ENCODE data around the gene PRPF4. TPM values are rescaled to one million over a fixed set of nuclear protein-coding genes. Genes with fewer than 3 reads are reported as not detected.

PRPF4 gene
- total RNA-seq, 6 donors from 2014 or later, result 7.1 to 18.2 (median 15.0) TPM

- Histone ChIP-seq H3K36me3 (no peaks in the 10 kb centered on the region), H3K4me1 (peaks cover 16 to 33% (median 23%) of the 10 kb centered on the region in 4 donors), H3K4me3 (no peak overlapping the region), H3K27me3 (no peaks in the 10 kb centered on the region), H3K27ac (no peak overlapping the region), H3K9me3 (no peaks in the 10 kb centered on the region)
- TF ChIP-seq CTCF (IDR thresholded peaks at IDR 0.05) (no peak), POLR2AphosphoS5 (IDR thresholded peaks at IDR 0.05) (no peak), POLR2A (IDR thresholded peaks at IDR 0.05) (no peak), EP300 (IDR thresholded peaks at IDR 0.05) (no peak)
- ATAC-seq (ENCODE audit: low FRiP score in 2 of 2), result no peak
- WGBS, 2 donors, result 87 to 89% methylated on average over 4 of the region's 4 CpGs
- DNase-seq, result no peak
Observed at GRCh38 chr9:113237026-113237425, 38.4 kb upstream of the PRPF4 start.

- 86 to 92% methylated on average over 10 of the region's 10 CpGs for WGBS, 2 donors
- no peak for TF ChIP-seq CTCF (IDR thresholded peaks at IDR 0.05)
- TF ChIP-seq POLR2A (IDR thresholded peaks at IDR 0.05), result no peak
- no peak for TF ChIP-seq POLR2AphosphoS5 (IDR thresholded peaks at IDR 0.05)
- no peaks in the 10 kb centered on the region for H3K27me3 ChIP-seq
- no peak overlapping the region for H3K27ac ChIP-seq
- DNase-seq (no peak), ATAC-seq (ENCODE audit: low FRiP score in 2 of 2) (no peak)
- H3K4me3 ChIP-seq, result no peak overlapping the region
- no peaks in the 10 kb centered on the region for H3K36me3 ChIP-seq
- H3K9me3 ChIP-seq, result no peaks in the 10 kb centered on the region
- H3K4me1 ChIP-seq, result peaks cover 8 to 22% (median 13%) of the 10 kb centered on the region in 4 donors
Observed at GRCh38 chr9:113238202-113238858, 37.1 kb upstream of the PRPF4 start.

GRCh38 chr9:113238859-113239232, 36.6 kb upstream of the PRPF4 start:
- ATAC-seq (ENCODE audit: low FRiP score in 2 of 2) (no peak), DNase-seq (no peak)
- Histone ChIP-seq H3K9me3 (no peaks in the 10 kb centered on the region), H3K27me3 (no peaks in the 10 kb centered on the region), H3K27ac (no peak overlapping the region), H3K4me3 (no peak overlapping the region), H3K36me3 (no peaks in the 10 kb centered on the region), H3K4me1 (peaks cover 3 to 16% (median 8%) of the 10 kb centered on the region in 4 donors)
- no peak for TF ChIP-seq POLR2A (IDR thresholded peaks at IDR 0.05)
- TF ChIP-seq CTCF (IDR thresholded peaks at IDR 0.05), result no peak
- no peak for TF ChIP-seq EP300 (IDR thresholded peaks at IDR 0.05)
- TF ChIP-seq POLR2AphosphoS5 (IDR thresholded peaks at IDR 0.05), result no peak
- WGBS, 2 donors, result 58 to 67% methylated on average over 4 of the region's 4 CpGs

GRCh38 chr9:113241161-113241560, 34.3 kb upstream of the PRPF4 start:
- H3K27ac ChIP-seq, result no peak overlapping the region
- H3K27me3 ChIP-seq, result no peaks in the 10 kb centered on the region
- no peak for ATAC-seq (ENCODE audit: low FRiP score in 2 of 2)
- H3K4me3 ChIP-seq, result no peak overlapping the region
- TF ChIP-seq POLR2AphosphoS5 (IDR thresholded peaks at IDR 0.05) (no peak), POLR2A (IDR thresholded peaks at IDR 0.05) (no peak), EP300 (IDR thresholded peaks at IDR 0.05) (no peak), CTCF (IDR thresholded peaks at IDR 0.05) (no peak)
- WGBS, 2 donors, result 96 to 97% methylated on average over 2 of the region's 2 CpGs
- peaks cover 0 to 4% (median 2%) of the 10 kb centered on the region in 4 donors for H3K4me1 ChIP-seq
- DNase-seq, result no peak
- no peaks in the 10 kb centered on the region for H3K36me3 ChIP-seq
- H3K9me3 ChIP-seq, result no peaks in the 10 kb centered on the region

- 83 to 90% methylated on average over 2 of the region's 2 CpGs for WGBS, 2 donors
- no peak for DNase-seq
Observed at GRCh38 chr9:113244556-113244955, 30.9 kb upstream of the PRPF4 start.

More at GRCh38 chr9:113244556-113244955, 30.9 kb upstream of the PRPF4 start:
- no peaks in the 10 kb centered on the region for H3K4me1 ChIP-seq
- no peaks in the 10 kb centered on the region for H3K9me3 ChIP-seq
- no peak overlapping the region for H3K27ac ChIP-seq
- TF ChIP-seq POLR2AphosphoS5 (IDR thresholded peaks at IDR 0.05), result no peak
- no peak for TF ChIP-seq POLR2A (IDR thresholded peaks at IDR 0.05)
- no peak for TF ChIP-seq CTCF (IDR thresholded peaks at IDR 0.05)
- no peak for TF ChIP-seq EP300 (IDR thresholded peaks at IDR 0.05)
- ATAC-seq (ENCODE audit: low FRiP score in 2 of 2), result no peak
- no peak overlapping the region for H3K4me3 ChIP-seq
- H3K36me3 ChIP-seq, result no peaks in the 10 kb centered on the region
- no peaks in the 10 kb centered on the region for H3K27me3 ChIP-seq

Data from upper lobe of left lung (tissue), 6 donors.